GM19193 (cell line): ENCODE data around the gene ASPG.

Experiments used
- POLR2A ChIP-seq: IDR thresholded peaks from 4 replicates; pipeline ENCODE4 v1.6.1; 2011; ENCODE audit not compliant: insufficient read depth, insufficient read length; ENCODE audit errors: extremely low read depth

Gene ASPG

DNA sequence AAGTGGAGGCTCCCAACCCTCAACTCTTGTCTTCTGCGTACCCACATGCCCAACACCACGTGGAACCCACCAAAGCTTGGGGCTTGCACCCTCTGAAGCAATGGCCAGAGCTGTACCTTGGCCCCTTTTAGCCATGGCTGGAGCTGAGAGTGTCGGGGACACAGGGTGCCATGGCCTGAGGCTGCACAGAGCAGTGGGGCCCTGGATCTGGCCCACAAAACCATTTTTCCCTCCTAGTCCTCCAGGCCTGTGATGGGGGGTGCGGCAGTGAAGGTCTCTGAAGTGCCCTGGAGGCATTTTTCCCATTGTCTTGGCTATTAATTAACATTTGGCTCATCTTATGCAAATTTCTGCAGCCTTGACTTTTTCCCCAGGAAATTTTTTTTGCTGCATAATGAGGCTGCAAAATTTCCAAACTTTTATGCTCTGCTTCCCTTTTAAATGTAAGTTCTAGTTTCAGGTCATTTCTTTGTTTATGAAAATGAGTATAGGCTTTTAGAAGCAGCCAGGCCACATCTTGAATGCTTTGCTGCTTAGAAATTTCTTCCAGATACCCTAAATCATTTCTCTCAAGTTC is 18.7 kb upstream of the ASPG start:
- no peak for TF ChIP-seq POLR2A

DNA sequence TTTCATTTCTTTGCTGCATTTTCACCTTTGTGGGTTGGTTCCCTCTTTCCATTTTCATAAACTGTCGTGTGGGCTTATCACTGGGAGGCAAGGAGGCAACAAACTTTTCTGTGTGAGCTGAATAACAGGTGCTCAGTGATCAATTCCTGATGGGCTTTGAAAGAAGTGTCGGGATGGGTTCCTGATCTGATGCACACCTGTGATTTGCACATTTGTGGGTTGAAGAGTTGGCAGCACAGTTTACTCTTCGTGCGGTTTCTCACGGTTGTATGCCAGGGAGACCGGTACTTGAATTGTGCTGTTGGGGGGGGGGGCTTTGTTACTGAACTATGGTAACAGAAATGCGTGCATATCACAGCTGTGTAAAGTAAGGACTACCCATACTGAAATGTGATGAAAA is 16.0 kb upstream of the ASPG start:
- TF ChIP-seq POLR2A = no peak

DNA sequence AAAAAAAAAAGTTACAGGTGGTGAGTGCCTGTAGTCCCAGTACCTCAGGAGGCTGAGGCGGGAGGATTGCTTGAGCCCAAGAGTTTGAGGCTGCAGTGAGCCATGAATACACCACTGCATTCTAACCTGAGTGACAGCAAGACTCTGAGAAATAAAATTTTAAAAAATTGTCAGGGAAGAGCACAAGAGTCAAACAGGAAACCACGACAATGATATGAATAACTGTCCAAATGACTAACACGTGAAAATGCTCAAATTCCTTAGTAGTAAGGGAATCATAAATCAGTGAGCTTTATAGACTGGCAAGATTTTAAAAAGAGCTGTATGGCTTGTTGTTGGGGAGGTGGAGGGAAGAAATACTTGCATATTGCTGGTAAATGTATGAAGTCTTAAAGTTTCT is 12.9 kb upstream of the ASPG start:
- no peak for TF ChIP-seq POLR2A

DNA sequence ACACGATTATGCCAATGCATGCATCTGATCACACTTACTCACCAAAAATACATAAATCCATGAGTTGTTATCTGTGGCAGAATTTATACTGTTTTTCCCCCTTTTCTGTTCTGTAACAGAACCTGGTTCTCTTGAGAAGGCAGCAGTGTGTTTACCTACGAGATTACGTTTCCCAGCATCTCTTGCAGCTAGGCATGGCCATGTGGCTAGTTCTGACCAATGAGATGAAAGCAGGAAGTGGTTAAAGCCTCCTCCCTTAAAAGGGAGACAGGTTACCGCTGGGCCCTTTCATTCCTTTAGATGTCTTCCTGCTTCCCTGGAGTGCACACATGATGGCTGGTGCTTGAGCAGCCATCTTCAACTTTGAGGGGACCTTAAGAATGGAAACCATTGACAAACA is 11.7 kb upstream of the ASPG start:
- TF ChIP-seq POLR2A = no peak

DNA sequence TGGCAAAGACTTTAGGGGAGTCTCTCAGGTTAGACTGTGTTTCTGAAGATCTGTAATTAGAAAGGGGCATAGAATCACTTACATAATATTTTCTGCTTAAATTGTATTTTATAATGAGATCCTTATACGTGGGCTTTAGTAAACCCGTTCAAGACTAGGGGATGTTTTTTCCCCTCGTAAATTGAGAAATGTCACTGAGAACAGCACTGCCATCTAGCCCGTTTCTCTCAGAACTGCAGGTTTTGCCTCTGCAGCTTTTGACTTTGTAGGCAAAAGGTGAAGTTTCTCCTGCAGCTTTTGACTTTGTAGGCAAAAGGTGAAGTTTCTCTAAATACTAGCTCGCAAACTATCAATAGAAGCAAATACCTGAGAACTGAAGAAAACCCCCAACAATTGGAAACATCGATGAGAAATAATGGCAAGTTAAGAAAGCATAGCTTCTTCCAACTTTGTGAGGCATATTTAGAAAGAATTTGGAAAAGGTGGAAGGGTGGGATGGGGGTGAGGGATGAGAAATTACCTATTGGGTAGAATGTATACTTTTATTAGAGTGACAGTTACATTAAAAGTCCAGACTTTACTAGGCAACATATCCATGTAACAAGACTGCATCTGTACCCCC is 9.9 kb upstream of the ASPG start:
- no peak for TF ChIP-seq POLR2A

DNA sequence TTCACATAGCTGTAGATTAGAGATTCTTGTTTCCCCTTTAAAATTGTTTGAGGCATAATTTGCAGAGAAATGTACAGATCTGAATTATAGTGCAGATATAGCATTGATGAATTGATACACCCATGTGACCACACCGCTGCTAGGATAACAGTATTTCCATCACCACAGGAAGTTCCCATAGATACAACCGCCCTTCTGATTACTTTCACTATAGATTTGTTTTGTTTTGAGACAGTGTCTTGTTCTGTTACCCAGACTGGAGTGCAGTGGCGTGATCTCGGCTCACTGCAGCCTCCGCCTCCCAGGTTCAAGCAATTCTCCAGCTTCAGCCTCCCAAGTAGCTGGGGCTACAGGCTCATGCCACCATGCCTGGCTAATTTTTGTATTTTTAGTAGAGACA is 8.8 kb upstream of the ASPG start:
- TF ChIP-seq POLR2A = no peak

DNA sequence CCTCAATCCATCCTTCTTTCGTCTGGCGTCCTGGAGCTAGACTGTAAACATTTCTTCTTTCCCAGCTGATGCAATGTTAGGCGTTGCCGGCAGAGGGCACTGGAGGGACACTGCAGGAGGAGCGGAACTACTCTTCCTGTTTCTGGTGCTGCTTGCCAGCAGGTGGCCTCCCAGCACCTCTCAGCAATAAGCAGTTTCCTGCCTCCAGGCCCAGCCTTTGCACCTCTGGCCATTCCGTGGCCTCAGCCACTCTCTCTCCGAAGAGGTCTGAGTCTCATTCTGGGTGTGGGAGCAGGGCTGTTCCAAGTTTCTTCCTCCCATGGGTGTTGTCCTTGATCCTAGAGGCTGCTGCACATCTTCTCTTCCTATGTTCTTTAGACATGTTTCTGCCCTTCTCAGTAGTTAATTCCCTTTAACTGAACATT is 7.5 kb upstream of the ASPG start:
- no peak for TF ChIP-seq POLR2A

DNA sequence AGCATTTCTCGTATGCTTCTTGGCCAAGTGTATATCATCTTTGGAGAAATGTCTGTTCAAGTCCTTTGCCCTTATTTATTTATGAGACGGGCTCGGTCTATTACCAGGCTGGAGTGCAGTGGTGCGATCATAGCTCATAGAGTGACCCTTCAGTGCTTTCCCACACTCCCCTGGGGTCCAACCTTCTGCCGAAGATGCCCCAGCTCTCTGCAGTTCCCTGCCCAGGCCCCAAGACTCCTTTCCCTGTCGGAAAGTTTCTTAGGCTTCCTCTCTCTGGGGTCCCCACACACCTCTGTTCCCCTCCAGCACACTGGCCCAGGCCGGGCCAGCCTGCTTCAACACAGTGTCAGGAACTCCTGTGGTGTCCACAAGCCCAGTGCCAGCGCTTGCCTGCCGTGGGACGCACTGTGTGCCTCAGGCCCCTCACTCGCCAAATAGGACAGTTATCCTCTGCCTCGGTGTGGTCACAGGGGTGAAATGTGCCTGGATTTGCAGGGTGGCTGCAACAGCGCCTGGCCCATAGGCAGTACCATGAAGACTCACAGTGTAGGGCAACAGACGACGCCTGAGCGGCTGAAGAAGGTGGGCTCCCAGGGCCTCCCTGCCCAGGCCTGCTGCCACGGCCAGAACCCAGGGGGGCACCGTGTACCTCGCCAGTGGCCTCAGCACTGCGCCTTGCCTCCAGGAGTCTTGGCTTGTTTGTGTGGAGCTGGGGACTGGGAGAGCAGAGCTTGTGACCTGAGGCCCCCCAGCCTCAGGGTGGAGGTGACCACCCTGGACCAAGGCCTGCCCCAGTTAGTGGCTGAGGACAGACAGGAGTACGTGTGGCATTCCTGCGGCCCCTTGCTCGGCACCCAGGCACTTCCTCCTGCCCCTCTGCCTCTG is 4.9 kb upstream of the ASPG start:
- TF ChIP-seq POLR2A = no peak

DNA sequence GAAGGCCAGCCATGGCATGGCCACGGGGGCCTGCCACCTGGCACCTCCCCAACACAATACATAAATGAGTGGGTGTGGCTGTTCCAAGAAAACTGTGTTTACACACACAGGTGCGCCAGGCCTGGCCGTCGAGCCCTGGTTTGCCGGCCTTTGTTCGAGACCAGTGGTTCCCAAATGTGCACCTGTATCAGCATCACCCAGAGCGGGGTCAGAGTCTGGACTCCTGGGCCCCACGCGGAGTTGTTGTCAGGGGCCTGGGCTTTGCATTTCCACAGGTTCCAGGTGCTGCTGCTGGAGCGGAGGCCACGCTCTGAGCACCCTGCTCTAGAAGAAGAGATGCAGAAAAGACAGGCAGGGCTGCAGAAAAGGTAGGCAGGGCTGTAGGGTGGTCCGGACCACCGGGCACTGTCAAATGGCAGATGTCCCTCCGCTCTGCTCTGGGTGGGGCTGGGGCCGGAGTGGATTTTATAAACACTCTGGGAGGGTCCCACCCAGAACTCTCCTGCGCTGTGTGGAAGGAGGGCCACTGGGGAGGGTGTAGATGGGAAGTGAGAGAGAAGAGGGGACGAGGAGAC is 4.2 kb upstream of the ASPG start:
- no peak for TF ChIP-seq POLR2A

DNA sequence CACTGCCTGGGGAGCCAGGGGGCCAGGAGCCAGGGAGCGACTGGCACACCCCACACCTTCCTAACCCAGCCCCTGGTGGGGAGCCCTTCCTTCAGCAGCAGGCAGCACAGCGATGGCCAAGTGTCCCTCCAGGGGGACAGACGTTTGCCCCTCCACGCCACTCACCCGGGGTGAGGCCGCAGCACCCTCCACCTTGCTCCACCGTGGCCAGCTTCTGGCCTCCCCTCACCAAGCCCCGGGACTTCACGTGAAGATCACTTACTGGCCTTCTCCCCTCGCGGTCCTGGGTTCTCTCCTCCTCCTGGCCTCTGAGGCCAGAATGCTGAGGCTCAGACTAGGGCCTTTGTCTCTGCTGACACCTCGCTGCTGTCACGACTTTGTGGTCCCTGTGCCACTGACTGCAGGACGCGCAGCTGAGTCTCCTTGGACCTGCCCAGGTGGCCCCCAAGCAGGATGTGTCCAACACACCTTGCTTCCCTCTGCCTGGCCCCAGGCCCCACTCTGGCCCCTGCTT is 3.5 kb upstream of the ASPG start:
- no peak for TF ChIP-seq POLR2A

DNA sequence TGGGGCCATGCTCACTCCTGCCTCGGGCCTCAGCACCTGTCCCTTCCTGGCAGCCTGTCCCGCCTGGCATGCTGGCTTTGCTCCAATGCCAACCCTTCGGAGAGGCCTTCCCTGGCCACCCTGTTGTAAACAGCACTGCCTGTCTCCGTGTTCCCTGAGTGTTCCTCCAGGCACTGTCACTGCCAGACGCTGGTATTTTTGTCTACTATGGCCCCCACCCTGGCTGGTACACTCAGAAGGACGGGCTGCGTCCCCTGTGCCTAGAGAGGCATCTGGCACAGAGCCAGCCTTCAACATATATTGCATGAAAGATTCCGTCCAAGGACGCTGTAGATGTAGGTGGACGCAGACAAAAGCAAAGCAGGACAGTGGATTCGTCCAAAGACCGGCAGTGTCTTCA is 2.7 kb upstream of the ASPG start:
- no peak for TF ChIP-seq POLR2A

DNA sequence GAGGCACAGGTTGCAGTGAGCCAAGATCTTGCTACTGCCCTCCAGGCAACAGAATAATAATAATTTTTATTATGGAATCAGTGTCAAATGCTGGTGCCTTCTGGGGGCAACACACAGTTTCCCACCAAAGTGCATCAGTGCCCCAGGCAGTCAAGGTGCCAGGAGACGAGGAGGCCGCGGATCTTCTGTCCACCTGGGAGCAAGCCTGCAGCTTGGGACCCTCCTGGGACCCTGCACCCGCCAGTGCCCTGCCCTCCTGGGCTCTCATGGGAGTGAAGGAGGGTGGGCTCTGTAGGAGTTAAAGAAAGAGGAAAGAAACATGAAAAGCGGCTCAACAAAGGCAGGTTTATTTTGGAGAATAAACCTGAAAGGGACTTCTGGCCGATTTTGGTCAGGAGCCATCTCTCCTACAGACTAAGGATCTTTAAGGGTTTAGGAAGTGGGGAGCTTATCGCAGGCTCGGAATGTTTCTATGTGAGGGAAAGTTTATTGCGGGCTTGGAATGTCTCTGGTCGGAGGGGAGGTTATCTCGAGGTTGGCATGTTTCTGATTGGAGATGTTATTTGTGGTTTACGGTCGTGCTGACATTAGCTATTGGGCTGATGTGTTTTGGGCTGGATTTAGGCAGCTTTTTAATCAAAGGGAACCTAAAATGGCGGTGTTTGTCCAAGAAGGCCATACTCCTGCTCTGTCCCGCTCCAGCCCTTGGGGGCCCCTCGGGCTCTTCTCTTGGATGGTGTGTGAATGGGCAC is 1.1 kb upstream of the ASPG start:
- TF ChIP-seq POLR2A = no peak

DNA sequence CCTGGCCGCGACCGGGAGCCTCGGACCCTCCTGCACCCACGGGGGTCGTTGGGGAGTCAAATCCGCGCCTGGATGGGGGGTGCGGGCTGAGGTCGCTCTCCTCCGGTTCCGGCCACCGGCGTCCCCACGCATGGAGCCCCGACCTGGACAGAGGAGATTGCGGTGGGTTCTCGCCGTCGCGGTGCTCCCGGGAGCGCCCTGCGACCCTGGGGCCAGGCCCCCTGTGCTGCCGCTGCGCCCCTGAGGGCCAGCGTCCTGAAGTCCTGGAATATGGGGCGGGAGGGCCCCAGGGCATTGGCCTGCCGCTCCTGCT is 345 bp downstream of the ASPG start:
- TF ChIP-seq POLR2A = no peak

DNA sequence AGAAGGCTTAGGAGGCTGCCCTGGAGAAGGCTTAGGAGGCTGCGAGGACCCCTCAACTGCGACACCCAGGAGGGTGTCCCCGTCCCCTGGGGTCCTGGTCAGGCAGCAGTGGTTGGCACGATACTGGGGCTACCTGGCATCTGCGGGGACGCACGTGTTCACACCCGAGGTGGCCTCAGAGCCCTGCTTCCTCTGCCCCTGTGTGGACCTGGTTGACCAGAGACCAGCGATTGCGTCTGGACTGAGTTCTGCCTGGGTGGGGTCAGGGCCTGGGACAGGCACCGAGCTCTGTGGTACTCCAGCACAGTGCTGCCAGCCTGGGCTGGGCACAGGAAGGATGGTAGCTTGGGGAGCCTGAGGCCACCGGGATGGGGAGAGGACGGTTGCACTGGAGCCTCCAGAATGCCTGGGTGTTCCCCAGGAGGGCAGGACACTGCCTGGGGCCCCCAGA is 735 bp downstream of the ASPG start:
- TF ChIP-seq POLR2A = no peak

DNA sequence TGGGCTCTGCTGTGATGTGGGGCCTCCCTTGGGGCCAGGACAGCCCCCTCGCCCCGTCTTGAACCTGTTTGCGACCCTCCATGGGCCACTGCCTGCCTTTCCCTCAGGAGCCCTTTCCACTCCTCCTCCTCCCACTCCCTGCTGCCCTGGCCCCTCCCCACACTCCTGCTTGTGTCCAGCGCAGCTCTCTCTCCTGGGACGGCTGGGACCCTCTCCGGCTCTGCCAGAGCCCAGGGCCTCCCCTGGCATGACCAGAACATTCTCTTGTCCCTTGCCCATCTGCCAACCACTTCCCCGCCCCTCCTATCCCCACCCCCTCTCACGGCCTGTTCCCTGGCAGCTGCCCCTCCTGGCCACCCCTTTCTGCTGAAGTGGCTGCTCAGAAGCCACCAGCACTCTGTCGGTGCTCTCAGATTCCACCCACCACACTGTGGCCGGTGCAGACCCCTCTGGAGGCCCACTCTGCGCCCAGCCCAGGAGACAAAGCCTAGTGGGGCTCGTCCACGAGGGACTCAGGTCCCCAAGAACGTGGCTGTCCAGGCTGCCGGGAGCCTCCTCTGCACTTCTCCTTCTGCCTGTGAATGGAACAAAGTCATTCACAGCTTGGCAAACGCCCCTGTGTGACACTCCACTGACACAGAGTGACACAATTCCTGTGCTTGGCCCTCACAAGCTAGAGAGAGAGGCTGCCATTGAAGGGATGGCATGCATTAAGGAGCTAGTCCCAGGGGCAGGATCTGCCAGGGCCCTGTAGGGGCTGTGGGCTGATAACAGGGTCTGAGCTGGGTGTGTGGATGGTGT is 1.4 kb downstream of the ASPG start:
- no peak for TF ChIP-seq POLR2A

DNA sequence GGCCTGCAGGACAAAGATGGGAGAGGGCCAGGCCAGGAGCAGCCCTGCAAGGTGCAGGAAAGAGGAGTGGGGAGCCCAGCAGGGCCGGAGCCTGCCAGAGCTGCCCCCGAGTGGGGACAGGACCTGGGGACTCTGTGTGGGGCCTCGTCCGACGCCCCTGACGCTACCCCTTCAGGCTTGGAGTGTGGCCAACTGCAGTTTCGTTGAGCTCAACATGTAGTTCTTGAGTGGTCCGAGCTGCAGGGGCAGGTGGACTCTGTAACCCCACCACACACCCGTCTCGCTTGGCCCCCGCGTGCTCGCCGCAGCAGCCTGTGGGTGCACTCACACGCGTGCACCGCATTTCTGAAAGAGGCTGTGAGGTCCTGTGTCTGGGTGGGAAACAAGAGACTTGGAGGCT is 2.0 kb downstream of the ASPG start:
- no peak for TF ChIP-seq POLR2A
